Esophagus muscularis mucosa (tissue), 4 donors: ENCODE data around the gene NDUFS5. TPM values are rescaled to one million over a fixed set of nuclear protein-coding genes. Genes with fewer than 3 reads are reported as not detected.

ENCODE experiments used
- DNase-seq: peaks from one replicate; pipeline ENCODE4 v3.0.0-alpha.2; 2017; ENCODE audit errors: extremely low spot score
- H3K27ac ChIP-seq, 4 donors: fragments of 200-600 bp; sonication (generic); replicated peaks in 1 of 4; 1 replicate in 3 of 4; 2 replicates in 1 of 4; pipeline ENCODE4 v1.5.1; 2016 to 2019; ENCODE audit warnings: mild to moderate bottlenecking in 1 of 4
- H3K27me3 ChIP-seq, 4 donors: fragments of 200-600 bp; sonication (generic); one replicate each; pipeline versions ENCODE4 v1.5.1 to v1.6.0; 2016 to 2019
- H3K36me3 ChIP-seq, 4 donors: fragments of 200-600 bp; sonication (generic); one replicate each; pipeline ENCODE4 v1.5.1; 2016 to 2019
- H3K4me1 ChIP-seq, 4 donors: fragments of 200-600 bp; sonication (generic); one replicate each; pipeline ENCODE4 v1.5.1; 2016 to 2019
- H3K4me3 ChIP-seq, 4 donors: fragments of 200-600 bp; sonication (generic); 1 replicate in 2 of 4; 2 replicates in 2 of 4; pipeline ENCODE4 v1.5.1; 2016 to 2019; ENCODE audit warnings: mild to moderate bottlenecking in 4 of 4, moderate library complexity in 1 of 4
- H3K9me3 ChIP-seq, 4 donors: fragments of 200-600 bp; sonication (generic); 1 replicate in 3 of 4; 2 replicates in 1 of 4; pipeline ENCODE4 v1.5.1; 2016 to 2019
- CTCF ChIP-seq, 3 experiments: fragments of 200-600 bp in 2 of 3; fragments of 450-650 bp in 1 of 3; sonication (generic) in 2 of 3; IDR thresholded peaks; one replicate each; pipeline ENCODE4 v1.5.1; 2017 to 2019; ENCODE audit warnings: antibody characterized with exemption in 3 of 3, mild to moderate bottlenecking in 2 of 3, moderate library complexity in 1 of 3
- EP300 ChIP-seq: sonication (generic); formaldehyde crosslinking; IDR thresholded peaks from one replicate; pipeline ENCODE4 v1.6.1; 2017; ENCODE audit warnings: antibody characterized with exemption
- POLR2A ChIP-seq: fragments of 450-650 bp; IDR thresholded peaks from one replicate; pipeline ENCODE4 v1.6.1; 2017; ENCODE audit warnings: antibody characterized with exemption, moderate library complexity, mild to moderate bottlenecking, low read depth
- POLR2AphosphoS5 ChIP-seq, 2 donors: sonication (generic); formaldehyde crosslinking; IDR thresholded peaks; one replicate each; pipeline ENCODE4 v1.6.1; 2017; ENCODE audit warnings: antibody characterized with exemption in 2 of 2
- WGBS: methylation state at CpG from one replicate; pipeline ENCODE4 v1.1.5; 2018; 5-methylcytosine and 5-hydroxymethylcytosine counted together
- intact Hi-C: fragments of 100-400 bp; cut with DNase I; formaldehyde crosslinking; loops from one replicate; pipeline ENCODE4 v1.15.1; 2023
- total RNA-seq, 4 donors: library from RNA; depleted of rRNA; stranded (reverse); fragments of >200 nt; gene quantifications; one replicate each; pipeline versions ENCODE4 v1.1.0 to v1.2.1, GENCODE V29; 2016

The NDUFS5 gene
- total RNA-seq, 4 donors from 2014 or later = 274 to 655 (median 373) TPM

GRCh38 chr1:38990738-38991637, 35.2 kb upstream of the NDUFS5 start, which contains the start of gene AKIRIN1:
Gene AKIRIN1 (plus strand): TSS chr1:38991276. CDS start chr1:38991381, 105 bp downstream.
- Histone ChIP-seq H3K36me3 (peaks cover 0 to 14% (median 5%) of the 10 kb centered on the region in 4 donors), H3K27ac (peak within 1 kb of the TSS; percentile 95 to 99 (median 98)), H3K4me1 (peaks cover 19 to 49% (median 40%) of the 10 kb centered on the region in 4 donors), H3K9me3 (no peaks in the 10 kb centered on the region), H3K4me3 (peak within 1 kb of the TSS; percentile 97 to 100 (median 100)), H3K27me3 (no peaks in the 10 kb centered on the region)
- TF ChIP-seq CTCF (IDR thresholded peaks at IDR 0.05) (peak in 2 of 3 experiments; percentile 14 to 45), EP300 (no peak), POLR2AphosphoS5 (IDR thresholded peaks at IDR 0.05) (peak; percentile 96 to 98), POLR2A (peak; percentile 97)
- intact Hi-C loops = loop anchor here (5.0 kb wide), 2 partner anchors 36 to 134 kb away; partner anchors contain the start of genes NDUFS5 and RRAGC
- peak; percentile 99 for DNase-seq
- WGBS = under 1% methylated on average over 46 of the region's 76 CpGs

- peak overlapping the region; percentile 95 to 99 (median 98) for H3K27ac ChIP-seq
- TF ChIP-seq POLR2A (no peak), EP300 (no peak), CTCF (IDR thresholded peaks at IDR 0.05) (no peak), POLR2AphosphoS5 (IDR thresholded peaks at IDR 0.05) (no peak)
- peaks cover 27 to 58% (median 48%) of the 10 kb centered on the region in 4 donors for H3K4me1 ChIP-seq
- 0% methylated on average over 23 of the region's 30 CpGs for WGBS
- no peaks in the 10 kb centered on the region for H3K9me3 ChIP-seq
- peak overlapping the region; percentile 97 to 100 (median 100) for H3K4me3 ChIP-seq
- H3K36me3 ChIP-seq = peaks cover 0 to 19% (median 8%) of the 10 kb centered on the region in 4 donors
- intact Hi-C loops = loop anchor here (5.0 kb wide), 2 partner anchors 35 to 135 kb away; partner anchors contain the start of genes NDUFS5 and RRAGC
- no peak for DNase-seq
- H3K27me3 ChIP-seq = no peaks in the 10 kb centered on the region
These were observed 34.3 kb upstream of the NDUFS5 start for GRCh38 chr1:38991638-38992411.

- no peak for TF ChIP-seq POLR2A
- no peak for TF ChIP-seq POLR2AphosphoS5 (IDR thresholded peaks at IDR 0.05)
- no peak for TF ChIP-seq CTCF (IDR thresholded peaks at IDR 0.05)
- no peak for TF ChIP-seq EP300
- H3K4me3 ChIP-seq = peak overlapping the region; percentile 97 to 100 (median 100)
- H3K27me3 ChIP-seq = no peaks in the 10 kb centered on the region
- H3K4me1 ChIP-seq = peaks cover 34 to 65% (median 55%) of the 10 kb centered on the region in 4 donors
- intact Hi-C loops = loop anchor here (5.0 kb wide), 2 partner anchors 35 to 135 kb away; partner anchors contain the start of genes NDUFS5 and RRAGC
- peak overlapping the region; percentile 95 to 99 (median 98) for H3K27ac ChIP-seq
- H3K9me3 ChIP-seq = no peaks in the 10 kb centered on the region
- 22% methylated on average over 11 of the region's 11 CpGs for WGBS
- H3K36me3 ChIP-seq = peaks cover 0 to 19% (median 8%) of the 10 kb centered on the region in 4 donors
- DNase-seq = no peak
These were observed 33.6 kb upstream of the NDUFS5 start for GRCh38 chr1:38992412-38993111.

- Histone ChIP-seq H3K4me1 (peaks cover 39 to 80% (median 64%) of the 10 kb centered on the region in 4 donors), H3K27ac (no peak overlapping the region), H3K4me3 (no peak overlapping the region), H3K36me3 (peaks cover 5 to 30% (median 18%) of the 10 kb centered on the region in 4 donors), H3K27me3 (no peaks in the 10 kb centered on the region), H3K9me3 (no peaks in the 10 kb centered on the region)
- intact Hi-C loops = loop anchor here (5.0 kb wide), 2 partner anchors 33 to 137 kb away; partner anchors contain the start of genes NDUFS5 and RRAGC
- TF ChIP-seq EP300 (no peak), POLR2A (no peak), POLR2AphosphoS5 (IDR thresholded peaks at IDR 0.05) (no peak), CTCF (IDR thresholded peaks at IDR 0.05) (no peak)
- no peak for DNase-seq
- WGBS = 80% methylated on average over 5 of the region's 5 CpGs
These were observed 32.0 kb upstream of the NDUFS5 start for GRCh38 chr1:38994196-38994595.
